8988T (cell line): ENCODE results near the gene COQ5.
A peak's percentile ranks its signal among the peaks of the same experiment; 100 is the strongest.

Source experiments
- DNase-seq: peaks from one replicate; pipeline ENCODE4 v3.0.0; 2011

The COQ5 gene

GRCh38 chr12:120480211-120480610, 48.7 kb downstream of the COQ5 start:
- no peak for DNase-seq

- no peak for DNase-seq
These were observed 49.5 kb downstream of the COQ5 start for GRCh38 chr12:120479458-120479857.

GRCh38 chr12:120475643-120476042, 53.3 kb downstream of the COQ5 start:
- DNase-seq, result no peak

- peak; percentile 78 for DNase-seq
These were observed 54.4 kb downstream of the COQ5 start for GRCh38 chr12:120474616-120474960.

- no peak for DNase-seq
These were observed 54.9 kb downstream of the COQ5 start for GRCh38 chr12:120473807-120474615.

DNA sequence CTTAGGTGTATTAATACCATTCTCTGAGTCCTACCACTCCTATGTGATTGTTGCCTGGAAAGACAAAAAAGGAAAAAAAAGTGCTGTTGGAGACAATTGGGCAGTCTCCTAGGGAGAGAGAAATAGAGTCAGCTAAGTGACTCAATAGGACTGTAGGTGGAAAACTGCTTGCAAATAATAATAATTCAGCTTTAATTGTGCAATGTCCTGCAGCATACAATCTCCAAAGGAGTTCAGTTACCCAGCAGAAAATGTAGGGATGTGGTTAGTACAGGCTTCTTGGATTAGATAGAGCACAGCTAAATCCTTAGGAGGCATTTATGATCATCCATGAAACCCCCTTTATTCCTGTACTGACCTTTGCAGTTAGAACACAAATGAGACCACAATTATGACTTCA, 56.4 kb downstream of the COQ5 start:
- no peak for DNase-seq

GRCh38 chr12:120470150-120470784, 58.7 kb downstream of the COQ5 start:
- DNase-seq, result peak; percentile 32

GRCh38 chr12:120469450-120470149, 59.4 kb downstream of the COQ5 start, which contains the start of gene SRSF9:
SRSF9 (minus strand) TSS chr12:120469748; CDS start chr12:120469609, 139 bp downstream.
- DNase-seq, result peak; percentile 98

DNA sequence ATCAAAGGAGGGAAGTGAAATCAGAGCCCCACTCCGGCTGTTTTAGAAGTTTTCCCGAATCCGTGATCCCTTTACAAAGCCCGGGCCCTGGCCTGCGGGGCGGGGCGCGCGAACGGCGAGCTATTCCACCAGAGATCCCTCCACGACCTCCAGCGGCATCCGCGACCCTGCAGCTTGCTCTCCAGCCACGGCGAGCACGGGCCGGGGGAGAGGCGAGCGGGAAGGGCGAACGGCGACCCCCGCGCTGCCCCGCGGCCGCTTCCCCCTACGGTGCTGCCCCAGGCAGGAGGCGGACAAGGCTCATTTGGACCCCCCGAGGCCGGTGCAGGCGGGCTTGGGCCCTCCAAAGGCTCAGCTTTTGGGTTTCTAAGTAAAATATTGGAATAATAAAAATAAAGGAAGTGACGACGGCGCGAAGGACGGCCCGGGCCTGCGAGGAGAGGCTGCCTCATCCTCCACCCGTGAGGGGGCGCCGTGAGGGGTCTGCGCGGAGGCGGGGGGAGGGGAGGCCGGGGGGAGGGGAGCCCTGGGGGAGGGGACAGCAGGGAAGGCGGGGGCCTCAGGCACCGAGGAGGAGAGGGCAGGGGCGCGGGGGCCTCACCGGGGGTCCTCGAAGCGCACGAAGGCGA, 60.0 kb downstream of the COQ5 start:
- peak; percentile 33 for DNase-seq

DNA sequence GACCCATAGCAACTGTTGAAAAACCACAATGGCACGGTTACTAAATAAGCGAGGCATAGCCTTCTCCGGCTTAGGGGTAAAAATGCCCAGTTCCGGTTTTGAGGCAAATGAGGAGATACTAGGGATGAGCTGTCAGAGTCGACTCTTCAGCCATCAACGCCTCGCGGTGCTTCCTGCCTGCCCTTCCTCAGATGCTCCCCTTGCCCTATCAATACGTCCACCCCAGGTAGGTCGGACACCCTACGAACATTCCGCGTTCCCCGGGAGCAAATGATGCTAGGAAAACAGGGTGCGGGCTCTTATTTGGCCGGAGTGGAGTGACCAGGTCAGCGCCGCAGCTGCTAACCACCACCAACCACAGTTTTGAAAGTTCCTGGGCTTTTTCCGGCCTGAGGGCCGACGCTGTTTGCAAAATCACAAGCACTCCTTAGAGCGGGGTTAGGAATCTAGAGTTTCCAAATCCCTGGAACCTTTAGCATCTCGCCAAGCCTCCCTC, 60.6 kb downstream of the COQ5 start:
- no peak for DNase-seq

DNA sequence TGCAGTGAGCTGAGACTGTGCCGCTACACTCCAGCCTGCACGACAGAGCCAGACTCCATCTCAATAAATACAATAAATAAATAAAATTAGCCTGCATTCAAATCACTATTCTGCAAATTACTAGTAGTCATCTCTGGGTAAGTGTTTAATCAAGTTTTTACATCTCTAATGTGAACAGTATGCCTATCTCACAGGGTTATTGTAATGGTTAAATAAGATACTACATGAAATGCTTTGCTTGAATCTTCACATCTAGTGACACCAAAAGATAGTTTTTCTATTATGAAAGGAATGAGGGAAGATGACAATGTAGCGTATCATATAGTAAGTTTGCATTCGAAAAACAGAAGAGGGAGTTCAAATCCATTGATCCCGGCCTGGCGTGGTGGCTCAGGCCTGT, 61.5 kb downstream of the COQ5 start:
- no peak for DNase-seq

DNA sequence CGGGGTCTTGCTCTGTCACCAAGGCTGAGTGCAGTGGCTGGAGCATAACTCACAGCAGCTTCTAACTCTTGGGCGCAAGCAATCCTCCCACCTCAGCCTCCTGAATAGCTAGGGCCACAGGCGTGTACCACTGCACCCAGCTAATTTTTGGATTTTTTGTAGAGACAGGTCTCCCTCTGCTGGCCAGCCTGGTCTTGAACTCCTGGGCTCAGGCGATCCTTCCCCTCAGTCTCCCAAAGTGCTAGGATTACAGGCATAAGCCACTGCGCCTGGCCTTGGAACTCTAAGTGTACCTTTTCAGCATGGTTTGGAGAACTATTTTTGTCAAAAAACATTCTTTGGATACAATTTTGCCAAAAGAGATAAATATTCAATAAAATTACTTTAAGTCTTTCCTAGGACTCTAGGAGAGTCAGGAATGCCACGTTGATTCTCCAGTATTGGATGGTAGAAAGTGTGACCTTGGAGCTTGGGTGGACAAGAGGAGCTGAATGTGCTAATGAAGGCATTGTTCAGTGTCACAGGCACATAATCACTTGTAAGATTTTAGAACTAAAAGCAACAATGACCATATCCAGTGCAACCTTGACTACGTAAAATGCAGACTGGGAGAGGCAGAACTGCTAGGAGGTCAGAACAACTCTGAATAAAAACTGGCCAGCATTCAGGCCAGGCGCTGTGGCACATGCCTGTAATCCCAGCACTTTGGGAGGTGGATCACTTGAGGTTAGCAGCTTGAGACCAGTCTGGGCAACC, 62.2 kb downstream of the COQ5 start:
- DNase-seq, result no peak

DNA sequence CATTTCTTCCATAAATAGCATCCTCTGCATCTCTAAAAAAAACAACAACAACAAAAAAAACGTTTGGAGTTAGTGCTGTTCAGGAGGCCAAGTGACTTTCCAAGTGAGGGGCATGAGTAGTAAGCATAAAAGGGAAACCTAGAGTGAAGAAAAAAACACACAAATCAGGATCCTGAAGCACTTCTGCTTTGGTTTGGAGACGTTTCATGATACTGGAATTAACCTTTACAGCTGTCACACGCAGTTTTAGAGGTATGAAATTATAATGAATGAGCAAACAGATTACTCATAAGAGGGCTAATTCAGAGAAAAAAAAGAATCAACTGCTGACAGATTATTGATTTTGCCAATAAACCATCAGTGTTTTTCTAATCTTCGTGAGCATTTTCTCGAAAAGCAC, 63.2 kb downstream of the COQ5 start:
- no peak for DNase-seq

- no peak for DNase-seq
These were observed 65.2 kb downstream of the COQ5 start for GRCh38 chr12:120463712-120464111.

DNA sequence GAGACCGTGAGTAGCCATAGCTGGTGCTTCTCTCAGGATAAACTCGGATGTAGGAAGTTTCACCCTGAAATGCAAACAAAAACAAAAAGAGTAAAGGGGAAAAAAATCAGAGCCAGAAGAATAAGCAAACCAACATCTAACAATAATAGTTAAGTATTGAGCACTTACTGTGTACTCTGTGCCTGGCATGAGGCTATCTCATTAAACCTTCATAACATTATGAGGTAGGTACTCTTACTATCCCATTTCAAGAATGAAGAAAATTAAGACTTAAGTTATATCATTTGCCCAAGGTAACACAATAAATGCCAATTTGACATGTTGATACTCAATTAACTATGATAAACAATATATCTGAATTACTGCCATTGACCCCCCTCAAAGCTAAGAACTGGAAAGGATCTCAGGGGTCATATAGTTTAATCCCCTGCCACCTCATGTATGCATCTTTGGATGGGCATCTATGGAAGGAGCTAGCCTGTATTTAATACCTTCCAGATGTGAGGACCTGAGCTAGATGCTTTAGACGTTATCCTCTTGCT, 66.8 kb downstream of the COQ5 start:
- no peak for DNase-seq

GRCh38 chr12:120460157-120460556, 68.8 kb downstream of the COQ5 start:
- DNase-seq, result no peak

GRCh38 chr12:120457133-120457532, 71.8 kb downstream of the COQ5 start:
- no peak for DNase-seq

DNA sequence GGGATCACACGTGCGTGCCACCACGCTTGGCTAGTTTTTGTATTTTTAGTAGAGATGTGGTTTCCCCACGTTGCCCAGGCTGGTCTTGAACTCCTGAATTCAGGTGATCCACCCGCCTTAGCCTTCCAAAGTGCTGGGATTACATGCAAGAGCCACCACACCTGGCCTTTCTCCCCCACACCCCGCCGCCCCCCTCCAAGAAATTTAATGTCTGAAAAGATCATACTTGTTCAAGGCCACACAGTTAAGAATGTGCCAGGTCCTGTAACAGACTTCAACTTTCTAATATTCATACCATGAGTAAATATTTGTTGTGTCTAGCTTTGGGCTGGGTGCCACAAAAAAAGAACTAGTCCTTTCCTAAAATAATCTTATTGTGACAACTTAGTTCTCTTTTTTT, 73.7 kb downstream of the COQ5 start:
- no peak for DNase-seq

DNA sequence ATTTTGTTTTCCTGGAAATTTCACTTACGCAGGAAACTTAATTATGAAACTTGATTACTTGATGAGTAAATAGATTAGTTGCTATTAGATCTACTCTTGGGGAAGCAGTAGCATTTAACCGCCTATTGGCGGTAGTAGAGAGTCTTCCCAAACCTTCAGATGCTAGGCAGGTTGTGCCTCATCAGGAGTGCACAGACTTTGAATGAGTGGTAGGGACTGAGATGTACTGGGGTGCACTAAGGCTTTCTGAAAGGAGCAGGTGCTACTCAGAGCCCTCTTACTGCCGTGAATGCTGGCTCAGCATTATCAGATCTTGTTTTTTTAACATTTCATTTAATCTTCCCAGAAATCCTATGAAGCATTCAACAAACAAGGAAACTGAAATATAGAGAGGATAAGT, 75.0 kb downstream of the COQ5 start:
- no peak for DNase-seq
